ENCODE data around the gene SPRED2. TPM values are rescaled to one million over a fixed set of nuclear protein-coding genes. Genes with fewer than 3 reads are reported as not detected.

SPRED2 gene
- total and polyA plus RNA-seq, 2 of the 8 experiments (the other 6 are each of a cell fraction or from before 2014, with no cell fraction given), result 15.3 to 22.5 TPM

DNA sequence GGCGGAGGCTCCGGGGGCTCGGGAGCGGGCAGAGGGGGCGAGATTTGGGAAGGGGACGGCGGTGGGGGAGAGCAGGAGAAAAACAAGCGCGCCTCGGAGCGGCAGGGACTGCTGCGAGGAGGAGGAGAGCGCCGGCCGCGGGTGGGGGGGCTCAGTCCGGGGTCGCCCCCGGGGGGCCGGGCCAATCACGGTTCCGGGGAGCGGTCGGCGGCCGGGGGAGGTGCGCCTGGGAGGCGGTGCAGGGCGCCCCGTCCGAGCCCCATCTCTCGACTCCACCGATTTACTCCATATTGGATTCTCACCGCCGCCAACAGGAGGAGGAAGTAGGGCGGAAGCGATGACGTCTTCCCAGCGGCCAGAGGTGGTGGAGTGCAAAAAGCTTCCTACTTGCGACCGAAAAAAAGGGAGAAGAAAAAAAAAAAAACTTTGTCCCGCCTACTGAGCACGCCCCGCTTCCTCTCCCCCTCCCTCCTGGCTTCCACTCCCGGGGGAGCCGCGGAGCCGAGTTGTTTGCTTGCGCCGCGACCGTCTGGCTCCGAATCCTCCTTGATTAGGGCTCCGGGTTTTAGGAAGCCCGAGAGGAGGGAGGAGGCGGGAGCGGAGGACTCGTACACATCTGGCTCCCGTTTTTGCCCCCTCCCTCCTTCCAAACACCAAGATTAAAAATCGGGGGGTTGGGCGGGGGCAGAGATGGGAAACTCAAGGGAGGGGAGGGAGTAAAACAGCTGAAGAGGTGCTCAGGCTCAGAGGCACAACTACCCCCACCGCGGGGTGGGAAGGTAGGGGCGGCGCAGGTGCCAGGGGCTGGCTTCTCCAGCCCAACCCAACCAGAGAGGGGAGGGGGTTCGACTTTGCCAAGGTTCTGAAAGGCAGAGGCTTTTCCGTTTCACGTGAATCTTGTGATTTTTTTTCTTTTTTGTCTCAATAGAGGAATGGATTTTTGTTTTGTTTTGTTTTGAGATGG lies at the start of gene SPRED2 (continued):
- TF ChIP-seq KDM5A (IDR thresholded peaks at IDR 0.05; ENCODE audit: low read length) (no peak; the same call in 1 of the 2 replicates), BCL11A (IDR thresholded peaks at IDR 0.05; ENCODE audit: low read depth in 2 of 2, low read length in 2 of 2) (no peak), NRF1 (IDR thresholded peaks at IDR 0.05; ENCODE audit: low read depth, low read length) (no peak), KDM4A (IDR thresholded peaks at IDR 0.05; ENCODE audit: low read depth, low read length, severe bottlenecking) (peak; percentile 50), TEAD4 (IDR thresholded peaks at IDR 0.05; ENCODE audit: low read depth, low read length) (no peak), NANOG (IDR thresholded peaks at IDR 0.05; ENCODE audit: insufficient read depth, low read depth, low read length, poor library complexity, severe bottlenecking) (no peak), CBX5 (IDR thresholded peaks at IDR 0.05; ENCODE audit: low read depth, low read length) (no peak), RBBP5 (IDR thresholded peaks at IDR 0.05; ENCODE audit: borderline replicate concordance, low read depth, low read length) (peak; percentile 17; the same call in 1 of the 2 replicates)
- TF ChIP-seq, protein P1, sequence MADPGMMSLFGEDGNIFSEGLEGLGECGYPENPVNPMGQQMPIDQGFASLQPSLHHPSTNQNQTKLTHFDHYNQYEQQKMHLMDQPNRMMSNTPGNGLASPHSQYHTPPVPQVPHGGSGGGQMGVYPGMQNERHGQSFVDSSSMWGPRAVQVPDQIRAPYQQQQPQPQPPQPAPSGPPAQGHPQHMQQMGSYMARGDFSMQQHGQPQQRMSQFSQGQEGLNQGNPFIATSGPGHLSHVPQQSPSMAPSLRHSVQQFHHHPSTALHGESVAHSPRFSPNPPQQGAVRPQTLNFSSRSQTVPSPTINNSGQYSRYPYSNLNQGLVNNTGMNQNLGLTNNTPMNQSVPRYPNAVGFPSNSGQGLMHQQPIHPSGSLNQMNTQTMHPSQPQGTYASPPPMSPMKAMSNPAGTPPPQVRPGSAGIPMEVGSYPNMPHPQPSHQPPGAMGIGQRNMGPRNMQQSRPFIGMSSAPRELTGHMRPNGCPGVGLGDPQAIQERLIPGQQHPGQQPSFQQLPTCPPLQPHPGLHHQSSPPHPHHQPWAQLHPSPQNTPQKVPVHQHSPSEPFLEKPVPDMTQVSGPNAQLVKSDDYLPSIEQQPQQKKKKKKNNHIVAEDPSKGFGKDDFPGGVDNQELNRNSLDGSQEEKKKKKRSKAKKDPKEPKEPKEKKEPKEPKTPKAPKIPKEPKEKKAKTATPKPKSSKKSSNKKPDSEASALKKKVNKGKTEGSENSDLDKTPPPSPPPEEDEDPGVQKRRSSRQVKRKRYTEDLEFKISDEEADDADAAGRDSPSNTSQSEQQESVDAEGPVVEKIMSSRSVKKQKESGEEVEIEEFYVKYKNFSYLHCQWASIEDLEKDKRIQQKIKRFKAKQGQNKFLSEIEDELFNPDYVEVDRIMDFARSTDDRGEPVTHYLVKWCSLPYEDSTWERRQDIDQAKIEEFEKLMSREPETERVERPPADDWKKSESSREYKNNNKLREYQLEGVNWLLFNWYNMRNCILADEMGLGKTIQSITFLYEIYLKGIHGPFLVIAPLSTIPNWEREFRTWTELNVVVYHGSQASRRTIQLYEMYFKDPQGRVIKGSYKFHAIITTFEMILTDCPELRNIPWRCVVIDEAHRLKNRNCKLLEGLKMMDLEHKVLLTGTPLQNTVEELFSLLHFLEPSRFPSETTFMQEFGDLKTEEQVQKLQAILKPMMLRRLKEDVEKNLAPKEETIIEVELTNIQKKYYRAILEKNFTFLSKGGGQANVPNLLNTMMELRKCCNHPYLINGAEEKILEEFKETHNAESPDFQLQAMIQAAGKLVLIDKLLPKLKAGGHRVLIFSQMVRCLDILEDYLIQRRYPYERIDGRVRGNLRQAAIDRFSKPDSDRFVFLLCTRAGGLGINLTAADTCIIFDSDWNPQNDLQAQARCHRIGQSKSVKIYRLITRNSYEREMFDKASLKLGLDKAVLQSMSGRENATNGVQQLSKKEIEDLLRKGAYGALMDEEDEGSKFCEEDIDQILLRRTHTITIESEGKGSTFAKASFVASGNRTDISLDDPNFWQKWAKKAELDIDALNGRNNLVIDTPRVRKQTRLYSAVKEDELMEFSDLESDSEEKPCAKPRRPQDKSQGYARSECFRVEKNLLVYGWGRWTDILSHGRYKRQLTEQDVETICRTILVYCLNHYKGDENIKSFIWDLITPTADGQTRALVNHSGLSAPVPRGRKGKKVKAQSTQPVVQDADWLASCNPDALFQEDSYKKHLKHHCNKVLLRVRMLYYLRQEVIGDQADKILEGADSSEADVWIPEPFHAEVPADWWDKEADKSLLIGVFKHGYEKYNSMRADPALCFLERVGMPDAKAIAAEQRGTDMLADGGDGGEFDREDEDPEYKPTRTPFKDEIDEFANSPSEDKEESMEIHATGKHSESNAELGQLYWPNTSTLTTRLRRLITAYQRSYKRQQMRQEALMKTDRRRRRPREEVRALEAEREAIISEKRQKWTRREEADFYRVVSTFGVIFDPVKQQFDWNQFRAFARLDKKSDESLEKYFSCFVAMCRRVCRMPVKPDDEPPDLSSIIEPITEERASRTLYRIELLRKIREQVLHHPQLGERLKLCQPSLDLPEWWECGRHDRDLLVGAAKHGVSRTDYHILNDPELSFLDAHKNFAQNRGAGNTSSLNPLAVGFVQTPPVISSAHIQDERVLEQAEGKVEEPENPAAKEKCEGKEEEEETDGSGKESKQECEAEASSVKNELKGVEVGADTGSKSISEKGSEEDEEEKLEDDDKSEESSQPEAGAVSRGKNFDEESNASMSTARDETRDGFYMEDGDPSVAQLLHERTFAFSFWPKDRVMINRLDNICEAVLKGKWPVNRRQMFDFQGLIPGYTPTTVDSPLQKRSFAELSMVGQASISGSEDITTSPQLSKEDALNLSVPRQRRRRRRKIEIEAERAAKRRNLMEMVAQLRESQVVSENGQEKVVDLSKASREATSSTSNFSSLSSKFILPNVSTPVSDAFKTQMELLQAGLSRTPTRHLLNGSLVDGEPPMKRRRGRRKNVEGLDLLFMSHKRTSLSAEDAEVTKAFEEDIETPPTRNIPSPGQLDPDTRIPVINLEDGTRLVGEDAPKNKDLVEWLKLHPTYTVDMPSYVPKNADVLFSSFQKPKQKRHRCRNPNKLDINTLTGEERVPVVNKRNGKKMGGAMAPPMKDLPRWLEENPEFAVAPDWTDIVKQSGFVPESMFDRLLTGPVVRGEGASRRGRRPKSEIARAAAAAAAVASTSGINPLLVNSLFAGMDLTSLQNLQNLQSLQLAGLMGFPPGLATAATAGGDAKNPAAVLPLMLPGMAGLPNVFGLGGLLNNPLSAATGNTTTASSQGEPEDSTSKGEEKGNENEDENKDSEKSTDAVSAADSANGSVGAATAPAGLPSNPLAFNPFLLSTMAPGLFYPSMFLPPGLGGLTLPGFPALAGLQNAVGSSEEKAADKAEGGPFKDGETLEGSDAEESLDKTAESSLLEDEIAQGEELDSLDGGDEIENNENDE (IDR thresholded peaks at IDR 0.05; ENCODE audit: insufficient replicate concordance, low read length), result no peak

Measured in H1 (cell line).